Measurements from ENCODE around the gene PER3. TPM values are rescaled to one million over a fixed set of nuclear protein-coding genes. Genes with fewer than 3 reads are reported as not detected.
A peak's percentile ranks its signal among the peaks of the same experiment; 100 is the strongest.

PER3 gene
- total and polyA plus RNA-seq, 9 of the 15 experiments (the other 6 are each of a cell fraction or from before 2014, with no cell fraction given): 11.9 to 22.5 (median 14.6) TPM

DNA sequence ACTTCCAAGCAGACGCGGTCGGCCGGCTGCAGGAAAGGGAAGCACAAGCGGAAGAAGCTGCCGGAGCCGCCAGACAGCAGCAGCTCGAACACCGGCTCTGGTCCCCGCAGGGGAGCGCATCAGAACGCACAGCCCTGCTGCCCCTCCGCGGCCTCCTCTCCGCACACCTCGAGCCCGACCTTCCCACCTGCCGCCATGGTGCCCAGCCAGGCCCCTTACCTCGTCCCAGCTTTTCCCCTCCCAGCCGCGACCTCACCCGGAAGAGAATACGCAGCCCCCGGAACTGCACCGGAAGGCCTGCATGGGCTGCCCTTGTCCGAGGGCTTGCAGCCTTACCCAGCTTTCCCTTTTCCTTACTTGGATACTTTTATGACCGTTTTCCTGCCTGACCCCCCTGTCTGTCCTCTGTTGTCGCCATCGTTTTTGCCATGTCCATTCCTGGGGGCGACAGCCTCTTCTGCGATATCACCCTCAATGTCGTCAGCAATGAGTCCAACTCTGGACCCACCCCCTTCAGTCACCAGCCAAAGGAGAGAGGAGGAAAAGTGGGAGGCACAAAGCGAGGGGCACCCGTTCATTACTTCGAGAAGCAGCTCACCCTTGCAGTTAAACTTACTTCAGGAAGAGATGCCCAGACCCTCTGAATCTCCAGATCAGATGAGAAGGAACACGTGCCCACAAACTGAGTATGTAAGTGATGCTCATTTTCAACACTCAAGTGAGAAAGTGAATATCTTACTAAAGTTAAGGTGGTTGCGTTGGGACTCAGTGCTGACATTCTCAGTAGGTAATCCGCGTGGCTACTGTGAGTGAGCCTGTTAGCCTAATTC lies 43.2 kb downstream of the PER3 start (continued):
- TF ChIP-seq, protein P1, sequence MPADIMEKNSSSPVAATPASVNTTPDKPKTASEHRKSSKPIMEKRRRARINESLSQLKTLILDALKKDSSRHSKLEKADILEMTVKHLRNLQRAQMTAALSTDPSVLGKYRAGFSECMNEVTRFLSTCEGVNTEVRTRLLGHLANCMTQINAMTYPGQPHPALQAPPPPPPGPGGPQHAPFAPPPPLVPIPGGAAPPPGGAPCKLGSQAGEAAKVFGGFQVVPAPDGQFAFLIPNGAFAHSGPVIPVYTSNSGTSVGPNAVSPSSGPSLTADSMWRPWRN (IDR thresholded peaks at IDR 0.05; ENCODE audit: low read depth): no peak
- TF ChIP-seq FOXP1 (CRISPR knock-in tag; IDR thresholded peaks at IDR 0.05) (no peak), NR2C1 (IDR thresholded peaks at IDR 0.05) (peak; percentile 100), NR2C1 (tag; IDR thresholded peaks at IDR 0.05) (peak; percentile 99), PHF20 (IDR thresholded peaks at IDR 0.05; ENCODE audit: partially characterized antibody) (peak; percentile 99), MAFG (tag; conservative IDR thresholded peaks at IDR 0.05) (no peak), ZNF143 (CRISPR knock-in tag; IDR thresholded peaks at IDR 0.05) (no peak), NFYB (IDR thresholded peaks at IDR 0.05; ENCODE audit: extremely low read depth, insufficient read length) (no peak), CTBP1 (IDR thresholded peaks at IDR 0.05; ENCODE audit: borderline replicate concordance) (peak; percentile 65; the same call in 1 of the 2 replicates)
- TF ChIP-seq, protein P2, sequence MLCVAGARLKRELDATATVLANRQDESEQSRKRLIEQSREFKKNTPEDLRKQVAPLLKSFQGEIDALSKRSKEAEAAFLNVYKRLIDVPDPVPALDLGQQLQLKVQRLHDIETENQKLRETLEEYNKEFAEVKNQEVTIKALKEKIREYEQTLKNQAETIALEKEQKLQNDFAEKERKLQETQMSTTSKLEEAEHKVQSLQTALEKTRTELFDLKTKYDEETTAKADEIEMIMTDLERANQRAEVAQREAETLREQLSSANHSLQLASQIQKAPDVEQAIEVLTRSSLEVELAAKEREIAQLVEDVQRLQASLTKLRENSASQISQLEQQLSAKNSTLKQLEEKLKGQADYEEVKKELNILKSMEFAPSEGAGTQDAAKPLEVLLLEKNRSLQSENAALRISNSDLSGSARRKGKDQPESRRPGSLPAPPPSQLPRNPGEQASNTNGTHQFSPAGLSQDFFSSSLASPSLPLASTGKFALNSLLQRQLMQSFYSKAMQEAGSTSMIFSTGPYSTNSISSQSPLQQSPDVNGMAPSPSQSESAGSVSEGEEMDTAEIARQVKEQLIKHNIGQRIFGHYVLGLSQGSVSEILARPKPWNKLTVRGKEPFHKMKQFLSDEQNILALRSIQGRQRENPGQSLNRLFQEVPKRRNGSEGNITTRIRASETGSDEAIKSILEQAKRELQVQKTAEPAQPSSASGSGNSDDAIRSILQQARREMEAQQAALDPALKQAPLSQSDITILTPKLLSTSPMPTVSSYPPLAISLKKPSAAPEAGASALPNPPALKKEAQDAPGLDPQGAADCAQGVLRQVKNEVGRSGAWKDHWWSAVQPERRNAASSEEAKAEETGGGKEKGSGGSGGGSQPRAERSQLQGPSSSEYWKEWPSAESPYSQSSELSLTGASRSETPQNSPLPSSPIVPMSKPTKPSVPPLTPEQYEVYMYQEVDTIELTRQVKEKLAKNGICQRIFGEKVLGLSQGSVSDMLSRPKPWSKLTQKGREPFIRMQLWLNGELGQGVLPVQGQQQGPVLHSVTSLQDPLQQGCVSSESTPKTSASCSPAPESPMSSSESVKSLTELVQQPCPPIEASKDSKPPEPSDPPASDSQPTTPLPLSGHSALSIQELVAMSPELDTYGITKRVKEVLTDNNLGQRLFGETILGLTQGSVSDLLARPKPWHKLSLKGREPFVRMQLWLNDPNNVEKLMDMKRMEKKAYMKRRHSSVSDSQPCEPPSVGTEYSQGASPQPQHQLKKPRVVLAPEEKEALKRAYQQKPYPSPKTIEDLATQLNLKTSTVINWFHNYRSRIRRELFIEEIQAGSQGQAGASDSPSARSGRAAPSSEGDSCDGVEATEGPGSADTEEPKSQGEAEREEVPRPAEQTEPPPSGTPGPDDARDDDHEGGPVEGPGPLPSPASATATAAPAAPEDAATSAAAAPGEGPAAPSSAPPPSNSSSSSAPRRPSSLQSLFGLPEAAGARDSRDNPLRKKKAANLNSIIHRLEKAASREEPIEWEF (CRISPR knock-in tag; IDR thresholded peaks at IDR 0.05): no peak
- TF ChIP-seq, protein P3, sequence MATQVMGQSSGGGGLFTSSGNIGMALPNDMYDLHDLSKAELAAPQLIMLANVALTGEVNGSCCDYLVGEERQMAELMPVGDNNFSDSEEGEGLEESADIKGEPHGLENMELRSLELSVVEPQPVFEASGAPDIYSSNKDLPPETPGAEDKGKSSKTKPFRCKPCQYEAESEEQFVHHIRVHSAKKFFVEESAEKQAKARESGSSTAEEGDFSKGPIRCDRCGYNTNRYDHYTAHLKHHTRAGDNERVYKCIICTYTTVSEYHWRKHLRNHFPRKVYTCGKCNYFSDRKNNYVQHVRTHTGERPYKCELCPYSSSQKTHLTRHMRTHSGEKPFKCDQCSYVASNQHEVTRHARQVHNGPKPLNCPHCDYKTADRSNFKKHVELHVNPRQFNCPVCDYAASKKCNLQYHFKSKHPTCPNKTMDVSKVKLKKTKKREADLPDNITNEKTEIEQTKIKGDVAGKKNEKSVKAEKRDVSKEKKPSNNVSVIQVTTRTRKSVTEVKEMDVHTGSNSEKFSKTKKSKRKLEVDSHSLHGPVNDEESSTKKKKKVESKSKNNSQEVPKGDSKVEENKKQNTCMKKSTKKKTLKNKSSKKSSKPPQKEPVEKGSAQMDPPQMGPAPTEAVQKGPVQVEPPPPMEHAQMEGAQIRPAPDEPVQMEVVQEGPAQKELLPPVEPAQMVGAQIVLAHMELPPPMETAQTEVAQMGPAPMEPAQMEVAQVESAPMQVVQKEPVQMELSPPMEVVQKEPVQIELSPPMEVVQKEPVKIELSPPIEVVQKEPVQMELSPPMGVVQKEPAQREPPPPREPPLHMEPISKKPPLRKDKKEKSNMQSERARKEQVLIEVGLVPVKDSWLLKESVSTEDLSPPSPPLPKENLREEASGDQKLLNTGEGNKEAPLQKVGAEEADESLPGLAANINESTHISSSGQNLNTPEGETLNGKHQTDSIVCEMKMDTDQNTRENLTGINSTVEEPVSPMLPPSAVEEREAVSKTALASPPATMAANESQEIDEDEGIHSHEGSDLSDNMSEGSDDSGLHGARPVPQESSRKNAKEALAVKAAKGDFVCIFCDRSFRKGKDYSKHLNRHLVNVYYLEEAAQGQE (IDR thresholded peaks at IDR 0.05; ENCODE audit: borderline replicate concordance): no peak
- TF ChIP-seq, protein P3 (CRISPR knock-in tag; IDR thresholded peaks at IDR 0.05; ENCODE audit: low read depth): no peak

Data from K562 (cell line).